ENCODE results near the gene WDCP. TPM values are rescaled to one million over a fixed set of nuclear protein-coding genes. Genes with fewer than 3 reads are reported as not detected.

The WDCP gene
- total and polyA plus RNA-seq, 2 donors (not counting 3 experiments of a cell fraction or from before 2014, with no cell fraction given): 9.6 to 15.4 TPM

DNA sequence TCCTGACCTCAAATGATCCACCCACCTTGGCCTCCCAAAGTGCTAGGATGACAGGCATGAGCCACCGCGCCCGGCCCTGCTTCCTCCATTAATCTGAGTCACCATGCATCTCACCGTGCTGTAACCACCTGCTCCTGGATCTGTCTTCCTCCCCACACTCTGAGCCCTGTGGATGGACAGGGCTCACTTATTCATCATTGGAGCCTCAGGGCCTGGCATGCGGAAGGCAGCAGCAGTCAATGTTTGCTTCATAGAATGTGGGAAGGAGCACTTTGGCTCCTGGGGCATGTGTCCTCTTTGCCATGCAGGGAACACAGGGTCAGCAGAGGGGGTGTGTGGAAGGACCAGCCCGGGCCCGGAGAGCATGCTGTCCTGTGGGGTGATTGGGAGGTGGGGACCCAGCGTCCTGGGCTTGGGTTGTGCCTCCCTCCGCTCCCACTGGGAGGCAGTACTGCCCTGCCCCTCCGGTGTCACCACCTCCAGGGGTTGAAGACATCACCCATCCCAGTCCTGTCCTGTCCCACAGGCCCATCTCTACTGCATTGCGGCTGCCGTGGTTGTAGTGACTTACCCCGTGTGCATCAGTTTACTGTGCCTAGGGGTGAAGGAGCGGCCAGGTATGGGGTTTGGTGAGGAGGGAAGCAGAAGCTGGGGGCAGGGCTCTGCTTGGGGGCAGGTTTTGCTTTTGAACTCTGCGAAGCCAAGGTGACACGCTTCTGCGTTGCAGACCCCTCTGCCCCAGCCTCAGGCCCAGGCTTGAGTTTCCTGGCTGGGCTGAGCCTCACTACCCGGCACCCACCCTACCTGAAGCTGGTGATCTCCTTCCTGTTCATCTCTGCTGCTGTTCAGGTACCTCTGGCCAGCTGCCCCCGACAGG, 25.8 kb downstream of the WDCP start:
- no TSS peak for BruUV-seq (replicated peaks)
- no peaks in the 10 kb centered on the region for H3K27me3 ChIP-seq (ENCODE audit: control insufficient read depth in 2 of 2, insufficient read depth in 2 of 2, low read length in 2 of 2)

GRCh38 chr2:24020244-24020643, 26.9 kb downstream of the WDCP start:
- H3K4me1 ChIP-seq (ENCODE audit: control insufficient read depth, extremely low read depth, insufficient read depth, low read length): peaks cover 14% of the 10 kb centered on the region
- FAIRE-seq (no peak), DNase-seq (ENCODE audit: low read depth, low spot score) (no peak)
- ChIA-PET CTCF (no interaction called here), POLR2A (no interaction called here)
- H3K79me2 ChIP-seq (ENCODE audit: control insufficient read depth, insufficient read depth, low read length): no peaks in the 10 kb centered on the region
- H4K20me1 ChIP-seq (replicated peaks; ENCODE audit: control insufficient read depth, extremely low read depth, insufficient read depth, low read length): no peaks in the 10 kb centered on the region
- TF ChIP-seq POLR2A (IDR thresholded peaks at IDR 0.05; ENCODE audit: low read depth, low read length) (no peak), MYC (IDR thresholded peaks at IDR 0.05; ENCODE audit: low read depth, low read length) (no peak), JUN (IDR thresholded peaks at IDR 0.05; ENCODE audit: borderline replicate concordance, insufficient read depth, insufficient read length, low read depth) (no peak), FOS (IDR thresholded peaks at IDR 0.05; ENCODE audit: borderline replicate concordance, insufficient read depth, low read length) (no peak), POLR2AphosphoS5 (IDR thresholded peaks at IDR 0.05; ENCODE audit: insufficient read depth, low read depth, low read length) (no peak), GATA2 (IDR thresholded peaks at IDR 0.05; ENCODE audit: insufficient read depth, insufficient read length, low read depth, low read length) (no peak), EZH2 (IDR thresholded peaks at IDR 0.05; ENCODE audit: borderline replicate concordance, low read depth, low read length, severe bottlenecking) (no peak)
- TF ChIP-seq, protein P1, sequence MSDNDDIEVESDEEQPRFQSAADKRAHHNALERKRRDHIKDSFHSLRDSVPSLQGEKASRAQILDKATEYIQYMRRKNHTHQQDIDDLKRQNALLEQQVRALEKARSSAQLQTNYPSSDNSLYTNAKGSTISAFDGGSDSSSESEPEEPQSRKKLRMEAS (IDR thresholded peaks at IDR 0.05; ENCODE audit: insufficient read depth, insufficient read length): no peak
- TF ChIP-seq, protein P2, sequence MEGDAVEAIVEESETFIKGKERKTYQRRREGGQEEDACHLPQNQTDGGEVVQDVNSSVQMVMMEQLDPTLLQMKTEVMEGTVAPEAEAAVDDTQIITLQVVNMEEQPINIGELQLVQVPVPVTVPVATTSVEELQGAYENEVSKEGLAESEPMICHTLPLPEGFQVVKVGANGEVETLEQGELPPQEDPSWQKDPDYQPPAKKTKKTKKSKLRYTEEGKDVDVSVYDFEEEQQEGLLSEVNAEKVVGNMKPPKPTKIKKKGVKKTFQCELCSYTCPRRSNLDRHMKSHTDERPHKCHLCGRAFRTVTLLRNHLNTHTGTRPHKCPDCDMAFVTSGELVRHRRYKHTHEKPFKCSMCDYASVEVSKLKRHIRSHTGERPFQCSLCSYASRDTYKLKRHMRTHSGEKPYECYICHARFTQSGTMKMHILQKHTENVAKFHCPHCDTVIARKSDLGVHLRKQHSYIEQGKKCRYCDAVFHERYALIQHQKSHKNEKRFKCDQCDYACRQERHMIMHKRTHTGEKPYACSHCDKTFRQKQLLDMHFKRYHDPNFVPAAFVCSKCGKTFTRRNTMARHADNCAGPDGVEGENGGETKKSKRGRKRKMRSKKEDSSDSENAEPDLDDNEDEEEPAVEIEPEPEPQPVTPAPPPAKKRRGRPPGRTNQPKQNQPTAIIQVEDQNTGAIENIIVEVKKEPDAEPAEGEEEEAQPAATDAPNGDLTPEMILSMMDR (IDR thresholded peaks at IDR 0.05; ENCODE audit: extremely low read depth in 1 of 2, insufficient read depth in 1 of 2, low read depth in 1 of 2, low read length in 2 of 2): no peak
- H3K9me1 ChIP-seq (replicated peaks; ENCODE audit: control insufficient read depth, extremely low read depth, insufficient read depth, low read length): no peaks in the 10 kb centered on the region
- H3K9ac ChIP-seq (replicated peaks; ENCODE audit: extremely low read depth, insufficient read depth, low read length): no peak overlapping the region
- BruUV-seq (replicated peaks): no TSS peak
- H3K27me3 ChIP-seq (ENCODE audit: control insufficient read depth in 2 of 2, insufficient read depth in 2 of 2, low read length in 2 of 2): no peaks in the 10 kb centered on the region
- intact Hi-C loops (cut with micrococcal nuclease) (no loop called here), dilution Hi-C loops (cut with MboI; ENCODE audit: extremely low pct_ligation_motif_present, low sequenced_read_pairs) (no loop called here)
- H3K9me3 ChIP-seq (replicated peaks; ENCODE audit: control insufficient read depth, insufficient read depth, low read length): no peaks in the 10 kb centered on the region
- no peak overlapping the region for H2AFZ ChIP-seq (ENCODE audit: low read depth, low read length)
- H3K4me3 ChIP-seq (replicated peaks in 1 of 3; ENCODE audit: insufficient read depth in 1 of 3, low read depth in 1 of 3, low read length in 3 of 3): no peak overlapping the region
- H3K4me2 ChIP-seq (ENCODE audit: insufficient read depth, low read length): no peak overlapping the region
- H3K36me3 ChIP-seq (ENCODE audit: control insufficient read depth in 2 of 2, extremely low read depth in 1 of 2, insufficient read depth in 2 of 2, low read length in 2 of 2): peaks cover 0 to 2% of the 10 kb centered on the region in 2 experiments
- H3K27ac ChIP-seq (ENCODE audit: insufficient read depth, low read depth, low read length): no peak overlapping the region

More for the DNA sequence above, 25.8 kb downstream of the WDCP start:
- H3K4me2 ChIP-seq (ENCODE audit: insufficient read depth, low read length): no peak overlapping the region
- POLR2A ChIA-PET: no interaction called here
- no peak overlapping the region for H3K4me3 ChIP-seq (replicated peaks in 1 of 3; ENCODE audit: insufficient read depth in 1 of 3, low read depth in 1 of 3, low read length in 3 of 3)
- no peak overlapping the region for H2AFZ ChIP-seq (ENCODE audit: low read depth, low read length)
- DNase-seq (ENCODE audit: low read depth, low spot score) (no peak), FAIRE-seq (no peak)
- CTCF ChIA-PET: interaction anchor here (0.8 to 2.6 kb wide), 3 partner anchors 40 to 197 kb away, joined by 3 to 13 read pairs (median 3); partner anchors contain the start of gene ATAD2B
- H3K4me1 ChIP-seq (ENCODE audit: control insufficient read depth, extremely low read depth, insufficient read depth, low read length): peaks cover 4% of the 10 kb centered on the region
- H3K79me2 ChIP-seq (ENCODE audit: control insufficient read depth, insufficient read depth, low read length): no peaks in the 10 kb centered on the region
- H3K9ac ChIP-seq (replicated peaks; ENCODE audit: extremely low read depth, insufficient read depth, low read length): no peak overlapping the region
- intact Hi-C loops (cut with micrococcal nuclease): loop anchor here (1.0 kb wide), 1 partner anchor 40 kb away; no protein-coding TSS in a partner anchor
- no peak overlapping the region for H3K27ac ChIP-seq (ENCODE audit: insufficient read depth, low read depth, low read length)
- H4K20me1 ChIP-seq (replicated peaks; ENCODE audit: control insufficient read depth, extremely low read depth, insufficient read depth, low read length): no peaks in the 10 kb centered on the region
- no peaks in the 10 kb centered on the region for H3K9me1 ChIP-seq (replicated peaks; ENCODE audit: control insufficient read depth, extremely low read depth, insufficient read depth, low read length)
- H3K36me3 ChIP-seq (ENCODE audit: control insufficient read depth in 2 of 2, extremely low read depth in 1 of 2, insufficient read depth in 2 of 2, low read length in 2 of 2): peaks cover 0 to 2% of the 10 kb centered on the region in 2 experiments
- dilution Hi-C loops (cut with MboI; ENCODE audit: extremely low pct_ligation_motif_present, low sequenced_read_pairs): no loop called here
- no peaks in the 10 kb centered on the region for H3K9me3 ChIP-seq (replicated peaks; ENCODE audit: control insufficient read depth, insufficient read depth, low read length)
- TF ChIP-seq, protein P2 (IDR thresholded peaks at IDR 0.05; ENCODE audit: extremely low read depth in 1 of 2, insufficient read depth in 1 of 2, low read depth in 1 of 2, low read length in 2 of 2): peak; percentile 13 to 35
- TF ChIP-seq FOS (IDR thresholded peaks at IDR 0.05; ENCODE audit: borderline replicate concordance, insufficient read depth, low read length): no peak
